OCI-LY7 (cell line): ENCODE data around the gene RAE1. TPM values are rescaled to one million over a fixed set of nuclear protein-coding genes. Genes with fewer than 3 reads are reported as not detected.

Source experiments
- BruUV-seq: library from RNA; stranded (reverse); fragments of 400-500 nt; replicated peaks from 2 replicates; lab custom pipeline; 2021; lab: Mats Ljungman, UMichigan
- CTCF ChIA-PET: fragments of 300-600 bp; sonication (Branson Sonifier 250); formaldehyde crosslinking; loops from one replicate; lab custom pipeline; 2022; ENCODE audit warnings: antibody characterized with exemption; ENCODE audit not compliant: unreplicated experiment; lab: Charles Lee
- POLR2A ChIA-PET: fragments of 300-600 bp; sonication (Branson Sonifier 250); formaldehyde crosslinking; loops from one replicate; lab custom pipeline; 2022; ENCODE audit warnings: antibody characterized with exemption; lab: Charles Lee
- DNase-seq: peaks from one replicate; pipeline ENCODE4 v3.0.0-alpha.2; 2015; ENCODE audit warnings: low spot score
- H2AFZ ChIP-seq: fragments of 200-600 bp; sonication (generic), shearing (Covaris generic); 2 replicates; pipeline ENCODE4 v1.6.1; 2014; ENCODE audit warnings: mild to moderate bottlenecking, antibody characterized with exemption, low read length, moderate library complexity
- H3K27ac ChIP-seq: fragments of 200-600 bp; sonication (generic); 2 replicates; pipeline ENCODE4 v1.5.1; 2014; ENCODE audit warnings: mixed run types, low read depth, mild to moderate bottlenecking, moderate library complexity, low read length, inconsistent platforms; ENCODE audit not compliant: poor library complexity, severe bottlenecking
- H3K36me3 ChIP-seq: fragments of 200-600 bp; sonication (generic); 2 replicates; pipeline ENCODE4 v1.6.1; 2014; ENCODE audit warnings: mild to moderate bottlenecking, antibody characterized with exemption, low read length, moderate library complexity, mixed read lengths; ENCODE audit not compliant: insufficient read depth
- H3K4me1 ChIP-seq: fragments of 200-600 bp; sonication (generic); 2 replicates; pipeline ENCODE4 v1.5.1; 2014; ENCODE audit warnings: mild to moderate bottlenecking, low read length; ENCODE audit not compliant: insufficient read depth, poor library complexity, severe bottlenecking
- H3K4me2 ChIP-seq: fragments of 200-600 bp; sonication (generic); 2 replicates; pipeline ENCODE4 v1.6.1; 2014; ENCODE audit warnings: mild to moderate bottlenecking, low read length
- H3K4me3 ChIP-seq: fragments of 200-600 bp; sonication (generic); 2 replicates; pipeline ENCODE4 v1.5.1; 2014; ENCODE audit warnings: mild to moderate bottlenecking, low read depth, low read length; ENCODE audit not compliant: poor library complexity, severe bottlenecking
- H3K79me2 ChIP-seq: fragments of 200-600 bp; sonication (generic); 2 replicates; pipeline ENCODE4 v1.6.1; 2016; ENCODE audit warnings: low read depth, mild to moderate bottlenecking, low read length, moderate library complexity, mixed read lengths; ENCODE audit not compliant: insufficient read depth
- H3K9me2 ChIP-seq: fragments of 200-600 bp; sonication (generic); 2 replicates; pipeline ENCODE4 v1.6.1; 2016; ENCODE audit warnings: mild to moderate bottlenecking, low read length, mixed read lengths; ENCODE audit not compliant: insufficient read depth
- H3K9me3 ChIP-seq: fragments of 200-600 bp; sonication (generic); 2 replicates; pipeline ENCODE4 v1.6.1; 2014; ENCODE audit warnings: mild to moderate bottlenecking, mixed run types, low read length, mixed read lengths
- H4K20me1 ChIP-seq: fragments of 200-600 bp; sonication (generic); 2 replicates; pipeline ENCODE4 v1.6.1; 2014; ENCODE audit warnings: mild to moderate bottlenecking, antibody characterized with exemption, low read length, moderate library complexity, mixed read lengths; ENCODE audit not compliant: insufficient read depth
- CTCF ChIP-seq: fragments of 200-600 bp; sonication (generic); conservative IDR thresholded peaks from 2 replicates; pipeline ENCODE4 v1.5.1; 2014; ENCODE audit warnings: mild to moderate bottlenecking, antibody characterized with exemption, low read length, moderate library complexity, mixed read lengths
- EZH2phosphoT487 ChIP-seq: fragments of 200-600 bp; sonication (generic); IDR thresholded peaks from 2 replicates; pipeline ENCODE4 v1.6.1; 2018; ENCODE audit warnings: low read depth, borderline replicate concordance, mild to moderate bottlenecking, mixed run types, antibody characterized with exemption, low read length, moderate library complexity, mixed read lengths
- intact Hi-C: fragments of 100-400 bp; cut with micrococcal nuclease; formaldehyde crosslinking; loops from one replicate; pipeline ENCODE4 v1.10.0; 2022; ENCODE audit not compliant: unreplicated experiment
- total RNA-seq, 2 experiments: library from RNA; depleted of rRNA in 1 of 2; stranded (reverse); fragments of >200 nt in 1 of 2; shearing (Covaris generic) in 1 of 2; gene quantifications; 2 replicates each; pipeline ENCODE4 v1.2.3, GENCODE V29; 2014 to 2022

Gene RAE1
- total RNA-seq, 2 experiments from 2014 or later = 55.0 to 57.4 TPM

GRCh38 chr20:57409672-57410397, 58.8 kb downstream of the RAE1 start:
- no peak for TF ChIP-seq EZH2phosphoT487
- TF ChIP-seq CTCF = no peak
- no peak overlapping the region for H3K4me3 ChIP-seq
- H2AFZ ChIP-seq = no peak overlapping the region
- H4K20me1 ChIP-seq = no peaks in the 10 kb centered on the region; the same call in 1 of the 2 replicates
- H3K9me3 ChIP-seq = no peaks in the 10 kb centered on the region
- no peaks in the 10 kb centered on the region; the same call in 1 of the 2 replicates for H3K79me2 ChIP-seq
- peaks cover 61% of the 10 kb centered on the region for H3K36me3 ChIP-seq
- ChIA-PET CTCF (no interaction called here), POLR2A (interaction anchor here (0.6 kb wide), 2 partner anchors 62 to 897 kb away, joined by 3 read pairs; no protein-coding TSS in a partner anchor)
- H3K4me2 ChIP-seq = no peak overlapping the region
- no peaks in the 10 kb centered on the region for H3K9me2 ChIP-seq
- no TSS peak for BruUV-seq
- no peak overlapping the region for H3K27ac ChIP-seq
- H3K4me1 ChIP-seq = no peaks in the 10 kb centered on the region
- intact Hi-C loops = no loop called here
- no peak for DNase-seq

- TF ChIP-seq CTCF (no peak), EZH2phosphoT487 (no peak)
- no peak overlapping the region for H3K4me3 ChIP-seq
- no peaks in the 10 kb centered on the region for H3K79me2 ChIP-seq
- H3K9me2 ChIP-seq = no peaks in the 10 kb centered on the region
- no peak overlapping the region for H3K4me2 ChIP-seq
- CTCF ChIA-PET = no interaction called here
- no peaks in the 10 kb centered on the region; the same call in 1 of the 2 replicates for H4K20me1 ChIP-seq
- peaks cover 55% of the 10 kb centered on the region for H3K36me3 ChIP-seq
- intact Hi-C loops = no loop called here
- no peak overlapping the region for H3K27ac ChIP-seq
- POLR2A ChIA-PET = no interaction called here
- BruUV-seq = no TSS peak
- no peak for DNase-seq
- no peaks in the 10 kb centered on the region for H3K4me1 ChIP-seq
- H3K9me3 ChIP-seq = no peaks in the 10 kb centered on the region
- H2AFZ ChIP-seq = no peak overlapping the region
These were observed 59.4 kb downstream of the RAE1 start for GRCh38 chr20:57410398-57410920.

- ChIA-PET POLR2A (no interaction called here), CTCF (no interaction called here)
- H3K27ac ChIP-seq = no peak overlapping the region
- no peaks in the 10 kb centered on the region for H3K79me2 ChIP-seq
- no peak overlapping the region for H3K4me2 ChIP-seq
- H3K9me3 ChIP-seq = no peaks in the 10 kb centered on the region
- intact Hi-C loops = no loop called here
- H3K9me2 ChIP-seq = no peaks in the 10 kb centered on the region
- no TSS peak for BruUV-seq
- TF ChIP-seq CTCF (no peak), EZH2phosphoT487 (no peak)
- H3K4me1 ChIP-seq = no peaks in the 10 kb centered on the region
- H3K4me3 ChIP-seq = no peak overlapping the region
- no peaks in the 10 kb centered on the region; the same call in 1 of the 2 replicates for H4K20me1 ChIP-seq
- H2AFZ ChIP-seq = no peak overlapping the region
- no peak for DNase-seq
- H3K36me3 ChIP-seq = peaks cover 50% of the 10 kb centered on the region
These were observed 59.9 kb downstream of the RAE1 start for GRCh38 chr20:57410924-57411323.
